IPS-18a (cell line): Measurements from ENCODE around the gene NT5DC2.
A peak's percentile ranks its signal among the peaks of the same experiment; 100 is the strongest.

Source experiments
- H3K27ac ChIP-seq: one replicate; pipeline ENCODE4 v1.5.1; 2013; ENCODE audit warnings: low read length
- H3K27me3 ChIP-seq: one replicate; pipeline ENCODE4 v1.6.1; 2013; ENCODE audit warnings: mild to moderate bottlenecking, low read length; ENCODE audit not compliant: control insufficient read depth, insufficient read depth
- H3K36me3 ChIP-seq: one replicate; pipeline ENCODE4 v1.6.1; 2013; ENCODE audit warnings: low read depth, low read length; ENCODE audit not compliant: control insufficient read depth
- H3K4me1 ChIP-seq: one replicate; pipeline ENCODE4 v1.6.1; 2013; ENCODE audit warnings: low read depth, low read length; ENCODE audit not compliant: control insufficient read depth
- H3K4me3 ChIP-seq: one replicate; pipeline ENCODE4 v1.5.1; 2013; ENCODE audit warnings: low read length
- H3K9ac ChIP-seq: one replicate; pipeline ENCODE4 v1.6.1; 2013; ENCODE audit warnings: mild to moderate bottlenecking, low read length, moderate library complexity
- H3K9me3 ChIP-seq: one replicate; pipeline ENCODE4 v1.6.1; 2013; ENCODE audit warnings: low read depth, low read length; ENCODE audit not compliant: control insufficient read depth

NT5DC2 gene

GRCh38 chr3:52521881-52522650 lies 11.6 kb downstream of the NT5DC2 start:
- no peak overlapping the region for H3K9ac ChIP-seq
- peaks cover 6% of the 10 kb centered on the region for H3K27me3 ChIP-seq
- no peaks in the 10 kb centered on the region for H3K9me3 ChIP-seq
- H3K36me3 ChIP-seq = peaks cover 30% of the 10 kb centered on the region
- H3K4me3 ChIP-seq = no peak overlapping the region
- no peaks in the 10 kb centered on the region for H3K4me1 ChIP-seq
- no peak overlapping the region for H3K27ac ChIP-seq

DNA sequence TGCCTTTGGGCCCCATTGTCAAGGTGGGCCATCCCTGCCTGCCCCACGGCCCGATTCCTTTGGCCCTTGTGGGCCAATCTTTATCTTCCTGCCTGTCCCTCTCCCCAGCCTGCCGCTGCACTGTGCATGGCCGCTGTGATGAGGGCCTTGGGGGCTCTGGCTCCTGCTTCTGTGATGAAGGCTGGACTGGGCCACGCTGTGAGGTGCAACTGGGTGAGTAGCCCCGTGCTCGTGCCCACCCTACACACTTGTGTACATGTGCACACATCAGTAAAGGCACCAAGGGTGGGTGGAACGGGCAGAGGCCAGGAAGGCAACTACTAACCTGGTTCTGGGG lies 12.2 kb downstream of the NT5DC2 start:
- no peak overlapping the region for H3K4me3 ChIP-seq
- H3K27me3 ChIP-seq = peaks cover 6% of the 10 kb centered on the region
- no peak overlapping the region for H3K27ac ChIP-seq
- H3K9me3 ChIP-seq = no peaks in the 10 kb centered on the region
- no peaks in the 10 kb centered on the region for H3K4me1 ChIP-seq
- H3K36me3 ChIP-seq = peaks cover 25% of the 10 kb centered on the region
- no peak overlapping the region for H3K9ac ChIP-seq

DNA sequence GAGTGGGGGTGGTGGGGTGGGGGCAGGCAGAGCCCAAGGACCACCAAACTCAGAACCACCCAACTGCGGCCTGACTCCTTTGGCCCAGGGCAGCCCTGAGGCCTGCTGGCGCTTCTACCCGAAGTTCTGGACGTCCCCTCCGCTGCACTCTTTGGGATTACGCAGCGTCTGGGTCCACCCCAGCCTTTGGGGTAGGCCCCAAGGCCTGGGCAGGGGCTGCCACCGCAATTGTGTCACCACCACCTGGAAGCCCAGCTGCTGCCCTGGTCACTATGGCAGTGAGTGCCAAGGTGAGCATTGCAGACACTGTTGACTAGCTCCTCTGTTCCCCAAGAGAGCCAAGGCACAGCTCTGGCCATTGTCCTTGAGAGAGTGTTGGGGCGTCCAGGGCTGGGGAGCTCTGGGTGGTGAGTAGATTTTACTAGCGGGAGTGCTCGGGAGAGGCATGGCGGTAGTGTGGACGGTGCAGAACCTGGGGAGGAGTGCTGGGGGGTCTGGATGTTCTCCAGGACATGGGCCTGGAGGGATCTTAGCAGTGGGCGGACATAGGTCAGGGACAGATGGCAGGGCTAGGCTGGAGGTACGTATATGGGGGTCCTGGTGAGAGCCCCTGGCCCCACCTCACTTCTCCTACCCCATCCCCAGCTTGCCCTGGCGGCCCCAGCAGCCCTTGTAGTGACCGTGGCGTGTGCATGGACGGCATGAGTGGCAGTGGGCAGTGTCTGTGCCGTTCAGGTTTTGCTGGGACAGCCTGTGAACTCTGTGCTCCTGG lies 12.8 kb downstream of the NT5DC2 start:
- Histone ChIP-seq H3K9ac (no peak overlapping the region), H3K36me3 (peaks cover 20% of the 10 kb centered on the region), H3K27ac (no peak overlapping the region)

DNA sequence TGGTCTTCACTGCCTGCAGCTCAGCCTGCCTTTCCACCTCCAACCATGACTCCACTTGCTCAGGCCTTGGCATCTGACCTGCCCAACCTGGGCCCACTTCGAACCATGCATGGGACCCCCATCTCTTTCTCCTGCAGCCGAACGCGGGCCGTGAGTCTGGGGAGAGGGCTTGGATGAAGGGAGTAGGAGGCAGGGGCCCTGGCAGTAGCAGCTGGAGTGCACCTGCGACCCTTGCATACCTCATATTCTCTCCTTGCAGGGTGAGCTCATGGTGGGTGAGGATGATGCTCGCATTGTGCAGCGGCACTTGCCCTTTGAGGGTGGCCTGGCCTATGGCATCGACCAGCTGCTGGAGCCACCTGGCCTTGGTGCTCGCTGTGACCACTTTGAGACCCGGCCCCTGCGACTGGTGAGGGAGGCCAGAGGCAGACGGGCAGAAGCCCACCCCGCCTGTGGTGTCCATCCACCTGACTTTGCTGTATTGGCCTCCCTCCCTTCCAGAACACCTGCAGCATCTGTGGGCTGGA lies 13.5 kb downstream of the NT5DC2 start:
- H3K9me3 ChIP-seq = no peaks in the 10 kb centered on the region
- H3K9ac ChIP-seq = no peak overlapping the region
- peaks cover 13% of the 10 kb centered on the region for H3K36me3 ChIP-seq
- no peak overlapping the region for H3K27ac ChIP-seq
- peaks cover 6% of the 10 kb centered on the region for H3K27me3 ChIP-seq
- H3K4me1 ChIP-seq = no peaks in the 10 kb centered on the region
- H3K4me3 ChIP-seq = no peak overlapping the region

More for the DNA sequence above, 12.8 kb downstream of the NT5DC2 start:
- Histone ChIP-seq H3K9me3 (no peaks in the 10 kb centered on the region), H3K4me1 (no peaks in the 10 kb centered on the region), H3K4me3 (no peak overlapping the region), H3K27me3 (peaks cover 6% of the 10 kb centered on the region)

GRCh38 chr3:52519445-52520140 lies 14.1 kb downstream of the NT5DC2 start:
- Histone ChIP-seq H3K9ac (no peak overlapping the region), H3K4me3 (no peak overlapping the region)

GRCh38 chr3:52518723-52519444 lies 14.8 kb downstream of the NT5DC2 start:
- H3K36me3 ChIP-seq = peaks cover 3% of the 10 kb centered on the region
- peaks cover 6% of the 10 kb centered on the region for H3K27me3 ChIP-seq
- H3K9ac ChIP-seq = no peak overlapping the region
- H3K4me3 ChIP-seq = peak overlapping the region; percentile 48
- H3K27ac ChIP-seq = no peak overlapping the region
- no peaks in the 10 kb centered on the region for H3K4me1 ChIP-seq
- H3K9me3 ChIP-seq = no peaks in the 10 kb centered on the region

More at GRCh38 chr3:52519445-52520140, 14.1 kb downstream of the NT5DC2 start:
- Histone ChIP-seq H3K9me3 (no peaks in the 10 kb centered on the region), H3K27me3 (peaks cover 6% of the 10 kb centered on the region), H3K27ac (no peak overlapping the region), H3K36me3 (peaks cover 10% of the 10 kb centered on the region), H3K4me1 (no peaks in the 10 kb centered on the region)

- Histone ChIP-seq H3K4me3 (peak overlapping the region; percentile 48), H3K9me3 (no peaks in the 10 kb centered on the region), H3K9ac (no peak overlapping the region), H3K27ac (no peak overlapping the region), H3K4me1 (no peaks in the 10 kb centered on the region), H3K27me3 (peaks cover 6% of the 10 kb centered on the region), H3K36me3 (no peaks in the 10 kb centered on the region)
Observed at GRCh38 chr3:52517796-52518722, 15.6 kb downstream of the NT5DC2 start.

DNA sequence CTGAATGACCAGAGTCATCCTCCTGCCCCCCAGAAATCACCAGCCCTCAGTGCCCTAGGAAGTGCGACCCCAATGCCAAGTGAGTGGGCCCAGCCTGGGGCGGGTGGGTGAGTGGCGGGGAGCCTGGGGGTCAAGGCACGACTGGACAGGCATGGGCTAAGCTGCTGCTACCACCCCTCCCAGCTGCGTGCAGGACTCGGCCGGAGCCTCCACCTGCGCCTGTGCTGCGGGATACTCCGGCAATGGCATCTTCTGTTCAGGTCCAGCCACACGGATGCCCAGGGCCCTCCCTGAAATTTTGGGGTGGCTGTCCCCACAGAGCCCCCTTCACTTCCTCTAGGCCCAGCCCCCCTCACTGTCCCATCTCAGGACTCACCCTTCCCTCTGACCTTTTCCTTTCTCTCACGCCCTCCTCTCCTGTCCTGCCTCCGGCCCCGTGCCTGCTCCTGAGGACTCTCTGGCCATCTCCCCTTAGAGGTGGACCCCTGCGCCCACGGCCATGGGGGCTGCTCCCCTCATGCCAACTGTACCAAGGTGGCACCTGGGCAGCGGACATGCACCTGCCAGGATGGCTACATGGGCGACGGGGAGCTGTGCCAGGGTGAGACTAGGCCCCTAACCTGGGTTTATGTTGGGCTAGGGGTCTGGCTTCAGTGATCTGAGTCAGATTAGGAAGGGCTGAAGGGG lies 17.0 kb downstream of the NT5DC2 start:
- no peak overlapping the region for H3K27ac ChIP-seq

DNA sequence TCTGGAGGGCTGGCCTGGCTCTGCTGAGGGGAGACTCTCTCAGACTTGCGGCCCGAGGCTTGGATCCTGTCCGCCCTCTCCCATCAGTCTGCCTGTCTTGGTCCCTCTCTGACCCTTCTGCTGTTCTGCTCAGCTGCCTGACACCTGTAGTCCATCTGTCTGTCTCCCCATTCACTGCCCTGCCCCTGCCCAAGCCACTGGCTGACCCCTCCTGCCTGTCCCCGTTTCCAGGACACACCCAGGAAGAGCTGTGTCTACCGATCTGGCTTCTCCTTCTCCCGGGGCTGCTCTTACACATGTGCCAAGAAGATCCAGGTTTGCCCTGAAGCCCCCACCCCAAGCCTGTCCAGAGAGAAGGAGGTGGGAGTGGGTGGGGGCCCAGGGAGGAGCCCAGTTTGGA lies 18.5 kb downstream of the NT5DC2 start:
- H3K9me3 ChIP-seq = no peaks in the 10 kb centered on the region
- no peak overlapping the region for H3K4me3 ChIP-seq
- H3K27ac ChIP-seq = no peak overlapping the region
- peaks cover 6% of the 10 kb centered on the region for H3K27me3 ChIP-seq
- no peak overlapping the region for H3K9ac ChIP-seq
- H3K4me1 ChIP-seq = no peaks in the 10 kb centered on the region
- H3K36me3 ChIP-seq = no peaks in the 10 kb centered on the region

More for the DNA sequence above, 17.0 kb downstream of the NT5DC2 start:
- no peaks in the 10 kb centered on the region for H3K9me3 ChIP-seq
- no peaks in the 10 kb centered on the region for H3K36me3 ChIP-seq
- no peak overlapping the region for H3K4me3 ChIP-seq
- H3K27me3 ChIP-seq = peaks cover 6% of the 10 kb centered on the region
- no peak overlapping the region for H3K9ac ChIP-seq
- H3K4me1 ChIP-seq = no peaks in the 10 kb centered on the region

GRCh38 chr3:52514576-52514975 lies 19.1 kb downstream of the NT5DC2 start:
- H3K9me3 ChIP-seq = no peaks in the 10 kb centered on the region
- H3K27me3 ChIP-seq = peaks cover 6% of the 10 kb centered on the region
- no peaks in the 10 kb centered on the region for H3K36me3 ChIP-seq
- no peak overlapping the region for H3K9ac ChIP-seq
- H3K27ac ChIP-seq = no peak overlapping the region
- H3K4me1 ChIP-seq = no peaks in the 10 kb centered on the region
- H3K4me3 ChIP-seq = no peak overlapping the region
